IPS-18a (cell line): ENCODE data around the gene PDLIM4.

Experiments
- H3K27ac ChIP-seq: one replicate; pipeline ENCODE4 v1.5.1; 2013; ENCODE audit warnings: low read length
- H3K27me3 ChIP-seq: one replicate; pipeline ENCODE4 v1.6.1; 2013; ENCODE audit warnings: mild to moderate bottlenecking, low read length; ENCODE audit not compliant: control insufficient read depth, insufficient read depth
- H3K36me3 ChIP-seq: one replicate; pipeline ENCODE4 v1.6.1; 2013; ENCODE audit warnings: low read depth, low read length; ENCODE audit not compliant: control insufficient read depth
- H3K4me1 ChIP-seq: one replicate; pipeline ENCODE4 v1.6.1; 2013; ENCODE audit warnings: low read depth, low read length; ENCODE audit not compliant: control insufficient read depth
- H3K4me3 ChIP-seq: one replicate; pipeline ENCODE4 v1.5.1; 2013; ENCODE audit warnings: low read length
- H3K9ac ChIP-seq: one replicate; pipeline ENCODE4 v1.6.1; 2013; ENCODE audit warnings: mild to moderate bottlenecking, low read length, moderate library complexity
- H3K9me3 ChIP-seq: one replicate; pipeline ENCODE4 v1.6.1; 2013; ENCODE audit warnings: low read depth, low read length; ENCODE audit not compliant: control insufficient read depth

The PDLIM4 gene

GRCh38 chr5:132257131-132258101 is at the start of gene PDLIM4:
Gene PDLIM4, plus strand, starts transcription at chr5:132257696. Its CDS starts 39 bp downstream, at chr5:132257735.
- Histone ChIP-seq H3K9me3 (no peaks in the 10 kb centered on the region), H3K27ac (no peak within 1 kb of the TSS), H3K36me3 (no peaks in the 10 kb centered on the region), H3K27me3 (peaks cover 16% of the 10 kb centered on the region), H3K4me3 (peak within 1 kb of the TSS; percentile 60), H3K9ac (no peak within 1 kb of the TSS), H3K4me1 (no peaks in the 10 kb centered on the region)

GRCh38 chr5:132207778-132208177 is 49.7 kb upstream of the PDLIM4 start:
- no peaks in the 10 kb centered on the region for H3K27me3 ChIP-seq
- H3K36me3 ChIP-seq, result no peaks in the 10 kb centered on the region
- no peak overlapping the region for H3K4me3 ChIP-seq
- no peak overlapping the region for H3K9ac ChIP-seq
- H3K9me3 ChIP-seq, result no peaks in the 10 kb centered on the region
- H3K4me1 ChIP-seq, result peaks cover 4% of the 10 kb centered on the region
- no peak overlapping the region for H3K27ac ChIP-seq

- H3K4me3 ChIP-seq, result no peak overlapping the region
- no peaks in the 10 kb centered on the region for H3K9me3 ChIP-seq
- no peak overlapping the region for H3K9ac ChIP-seq
- H3K27me3 ChIP-seq, result no peaks in the 10 kb centered on the region
- no peak overlapping the region for H3K27ac ChIP-seq
- H3K4me1 ChIP-seq, result peaks cover 4% of the 10 kb centered on the region
- H3K36me3 ChIP-seq, result no peaks in the 10 kb centered on the region
Observed at GRCh38 chr5:132209131-132209530, 48.4 kb upstream of the PDLIM4 start.

GRCh38 chr5:132209901-132210545 is 47.5 kb upstream of the PDLIM4 start:
- H3K36me3 ChIP-seq, result no peaks in the 10 kb centered on the region

GRCh38 chr5:132210944-132211343 is 46.6 kb upstream of the PDLIM4 start:
- Histone ChIP-seq H3K9me3 (no peaks in the 10 kb centered on the region), H3K9ac (no peak overlapping the region), H3K27me3 (no peaks in the 10 kb centered on the region), H3K27ac (no peak overlapping the region), H3K4me3 (no peak overlapping the region), H3K4me1 (peaks cover 4% of the 10 kb centered on the region), H3K36me3 (no peaks in the 10 kb centered on the region)

More at GRCh38 chr5:132209901-132210545, 47.5 kb upstream of the PDLIM4 start:
- H3K9ac ChIP-seq, result no peak overlapping the region
- peaks cover 4% of the 10 kb centered on the region for H3K4me1 ChIP-seq
- no peaks in the 10 kb centered on the region for H3K9me3 ChIP-seq
- no peaks in the 10 kb centered on the region for H3K27me3 ChIP-seq
- no peak overlapping the region for H3K27ac ChIP-seq
- H3K4me3 ChIP-seq, result no peak overlapping the region

- no peaks in the 10 kb centered on the region for H3K9me3 ChIP-seq
- H3K27me3 ChIP-seq, result no peaks in the 10 kb centered on the region
- H3K4me3 ChIP-seq, result no peak overlapping the region
- no peak overlapping the region for H3K9ac ChIP-seq
- H3K4me1 ChIP-seq, result peaks cover 4% of the 10 kb centered on the region
- no peaks in the 10 kb centered on the region for H3K36me3 ChIP-seq
- H3K27ac ChIP-seq, result no peak overlapping the region
Observed at GRCh38 chr5:132211787-132212186, 45.7 kb upstream of the PDLIM4 start.

- Histone ChIP-seq H3K27ac (no peak overlapping the region), H3K4me1 (no peaks in the 10 kb centered on the region), H3K36me3 (no peaks in the 10 kb centered on the region), H3K4me3 (no peak overlapping the region), H3K9me3 (no peaks in the 10 kb centered on the region), H3K27me3 (no peaks in the 10 kb centered on the region), H3K9ac (no peak overlapping the region)
Observed at GRCh38 chr5:132213666-132214065, 43.8 kb upstream of the PDLIM4 start.

- Histone ChIP-seq H3K4me3 (no peak overlapping the region), H3K4me1 (no peaks in the 10 kb centered on the region), H3K9me3 (no peaks in the 10 kb centered on the region), H3K9ac (no peak overlapping the region), H3K27ac (no peak overlapping the region), H3K27me3 (no peaks in the 10 kb centered on the region), H3K36me3 (no peaks in the 10 kb centered on the region)
Observed at GRCh38 chr5:132214491-132214890, 43.0 kb upstream of the PDLIM4 start.

GRCh38 chr5:132215329-132215728 is 42.2 kb upstream of the PDLIM4 start:
- no peaks in the 10 kb centered on the region for H3K9me3 ChIP-seq
- H3K9ac ChIP-seq, result no peak overlapping the region
- H3K4me1 ChIP-seq, result no peaks in the 10 kb centered on the region
- no peak overlapping the region for H3K27ac ChIP-seq
- H3K4me3 ChIP-seq, result no peak overlapping the region
- H3K36me3 ChIP-seq, result no peaks in the 10 kb centered on the region
- no peaks in the 10 kb centered on the region for H3K27me3 ChIP-seq

GRCh38 chr5:132218321-132218720 is 39.2 kb upstream of the PDLIM4 start:
- no peaks in the 10 kb centered on the region for H3K9me3 ChIP-seq
- no peaks in the 10 kb centered on the region for H3K36me3 ChIP-seq
- H3K27ac ChIP-seq, result no peak overlapping the region
- H3K4me1 ChIP-seq, result no peaks in the 10 kb centered on the region
- H3K9ac ChIP-seq, result no peak overlapping the region
- no peak overlapping the region for H3K4me3 ChIP-seq
- no peaks in the 10 kb centered on the region for H3K27me3 ChIP-seq

- no peaks in the 10 kb centered on the region for H3K36me3 ChIP-seq
Observed at GRCh38 chr5:132219289-132219970, 38.1 kb upstream of the PDLIM4 start.

More at GRCh38 chr5:132219289-132219970, 38.1 kb upstream of the PDLIM4 start:
- Histone ChIP-seq H3K9me3 (no peaks in the 10 kb centered on the region), H3K9ac (no peak overlapping the region), H3K4me3 (no peak overlapping the region), H3K4me1 (no peaks in the 10 kb centered on the region), H3K27ac (no peak overlapping the region), H3K27me3 (no peaks in the 10 kb centered on the region)
